ENCODE measurements around the gene LENG8. TPM values are rescaled to one million over a fixed set of nuclear protein-coding genes. Genes with fewer than 3 reads are reported as not detected.

Gene LENG8
- total and polyA plus RNA-seq, 2 of the 8 experiments (the other 6 are each of a cell fraction or from before 2014, with no cell fraction given), result 62.2 to 108 TPM

DNA sequence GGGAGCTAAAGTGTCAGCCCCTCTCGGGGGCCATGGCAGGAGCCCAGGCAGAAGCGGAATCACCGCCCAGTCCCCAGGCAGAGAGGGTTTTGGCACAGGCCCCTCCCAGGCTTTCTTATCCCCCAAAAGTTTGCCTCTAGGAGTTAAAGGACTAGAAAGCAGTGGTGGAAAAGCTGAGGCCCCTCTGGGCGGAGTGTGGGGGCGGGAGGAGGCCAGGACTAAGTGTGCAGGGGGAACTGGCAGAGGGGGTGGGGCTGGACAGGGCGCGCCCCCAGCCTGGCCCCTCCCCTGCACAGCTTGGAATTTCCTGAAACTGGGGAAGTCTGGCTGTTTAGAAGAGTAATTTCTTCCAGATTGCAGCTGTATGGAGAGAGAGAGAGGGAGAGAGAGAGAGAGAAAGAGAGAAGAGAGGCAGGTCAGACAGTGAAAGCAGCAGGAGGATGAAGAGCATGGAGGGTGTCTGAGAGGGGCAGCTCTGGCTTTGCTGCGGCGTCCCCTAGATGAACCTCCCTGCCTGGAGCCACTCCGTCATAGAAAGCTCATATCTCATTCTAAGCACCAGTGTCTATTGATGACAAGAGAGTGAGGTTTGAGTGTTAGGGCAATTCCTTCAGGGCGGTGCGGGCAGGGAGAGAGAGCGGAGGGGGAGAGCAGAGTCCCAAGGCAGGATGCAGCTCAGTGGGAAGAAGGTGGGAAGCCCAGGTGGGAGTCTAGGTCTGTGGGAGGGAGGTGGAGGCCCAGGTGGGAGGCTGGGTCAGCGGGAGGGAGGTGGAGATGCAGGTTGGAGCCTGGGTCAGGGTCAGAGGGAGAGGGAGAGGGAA is 24.3 kb downstream of the LENG8 start, which contains the start of gene CDC42EP5:
CDC42EP5 (minus strand) TSS at position 226 of the 821 bp plus-strand sequence. CDS start 7,749 bp downstream, outside the sequence.
- Histone ChIP-seq H3K18ac (ENCODE audit: extremely low read depth, low read length) (peak within 1 kb of the TSS; percentile 78), H3K79me2 (ENCODE audit: control insufficient read depth in 1 of 2, insufficient read depth in 2 of 2, low read length in 2 of 2) (no peaks in the 10 kb centered on the region), H3K23ac (ENCODE audit: insufficient read length) (no peak within 1 kb of the TSS), H3K79me1 (ENCODE audit: low read depth, low read length) (no peaks in the 10 kb centered on the region), H3K27ac (ENCODE audit: low read depth, low read length) (no peak within 1 kb of the TSS), H3K9ac (replicated peaks in 1 of 4; ENCODE audit: extremely low read depth in 1 of 4, low read depth in 3 of 4, low read length in 3 of 4) (no peak within 1 kb of the TSS), H2BK5ac (ENCODE audit: low read depth, low read length) (peak within 1 kb of the TSS; percentile 40; the same call in 1 of the 2 replicates), H3K4me3 (ENCODE audit: extremely low read depth in 1 of 4, insufficient read depth in 2 of 4, low read depth in 3 of 4, low read length in 4 of 4) (peak within 1 kb of the TSS in 1 of 4 experiments; percentile 47; a peak in 3 of 8 replicates), H4K8ac (ENCODE audit: extremely low read depth, insufficient read depth, low read length) (no peak within 1 kb of the TSS), H3K14ac (ENCODE audit: insufficient read length) (no peak within 1 kb of the TSS), H4K91ac (replicated peaks; ENCODE audit: insufficient read length, low read length) (peak within 1 kb of the TSS; percentile 84), H4K20me1 (replicated peaks in 1 of 2; ENCODE audit: control insufficient read depth in 1 of 2, insufficient read depth in 2 of 2, low read length in 2 of 2) (no peaks in the 10 kb centered on the region), H3K56ac (replicated peaks; ENCODE audit: insufficient read length, low read depth, low read length) (no peak within 1 kb of the TSS), H2AK5ac (ENCODE audit: low read depth, low read length) (no peak within 1 kb of the TSS), H3K36me3 (ENCODE audit: control insufficient read depth in 2 of 4, insufficient read depth in 4 of 4, low read length in 3 of 4) (no peaks in the 10 kb centered on the region), H2BK12ac (ENCODE audit: low read depth, low read length) (peak within 1 kb of the TSS; percentile 87; the same call in 1 of the 2 replicates), H2BK120ac (replicated peaks; ENCODE audit: low read depth, low read length) (peak within 1 kb of the TSS; percentile 40), H2BK15ac (ENCODE audit: low read length) (peak within 1 kb of the TSS; percentile 97; the same call in 1 of the 2 replicates), H4K5ac (ENCODE audit: insufficient read length, low read depth, low read length) (no peak within 1 kb of the TSS), H2AFZ (ENCODE audit: low read length) (no peak within 1 kb of the TSS), H3K4me1 (replicated peaks in 1 of 4; ENCODE audit: control insufficient read depth in 3 of 4, insufficient read depth in 4 of 4, low read length in 3 of 4) (peaks cover 3 to 10% (median 3%) of the 10 kb centered on the region in 4 experiments; a peak in 6 of 7 replicates), H3K9me3 (ENCODE audit: insufficient read depth in 2 of 2, low read depth in 1 of 2, low read length in 1 of 2) (no peaks in the 10 kb centered on the region), H3K27me3 (replicated peaks in 1 of 4; ENCODE audit: control insufficient read depth in 3 of 4, extremely low read depth in 1 of 4, insufficient read depth in 3 of 4, low read length in 3 of 4) (peaks cover 3 to 24% (median 18%) of the 10 kb centered on the region in 4 experiments), H3K4ac (replicated peaks; ENCODE audit: insufficient read length, low read depth, low read length) (no peak within 1 kb of the TSS), H3K23me2 (ENCODE audit: low read depth, low read length) (peaks cover 5% of the 10 kb centered on the region; the same call in 1 of the 2 replicates), H3K4me2 (ENCODE audit: insufficient read depth in 1 of 2, low read depth in 2 of 2, low read length in 2 of 2) (peak within 1 kb of the TSS; percentile 28 to 61), H2BK20ac (ENCODE audit: low read length) (no peak within 1 kb of the TSS)
- POLR2A ChIA-PET (ENCODE audit: partially characterized antibody), result interaction anchor here (0.5 to 2.1 kb wide), 6 partner anchors 8 to 411 kb away, joined by 3 to 14 read pairs (median 3); partner anchors contain the start of gene LENG9
- DNase-seq (ENCODE audit: low read depth in 1 of 2, low spot score in 2 of 2) (no peak), FAIRE-seq (no peak)
- 59% methylated on average over 11 of the region's 14 CpGs; no CpG with 5 or more reads in 1 of the 2 experiments for WGBS, 2 experiments (ENCODE audit: extremely low coverage in 1 of 2, insufficient coverage in 1 of 2, insufficient read length in 1 of 2, insufficient replicate concordance in 2 of 2, low coverage in 1 of 2, low lambda C conversion rate in 2 of 2, missing lambda C conversion rate in 1 of 2)
- TF ChIP-seq CREB1 (IDR thresholded peaks at IDR 0.05), result no peak
- peak; percentile 12; the same call in 1 of the 2 replicates for TF ChIP-seq EGR1 (IDR thresholded peaks at IDR 0.05; ENCODE audit: borderline replicate concordance, low read depth, low read length)
- TF ChIP-seq EZH2 (IDR thresholded peaks at IDR 0.05; ENCODE audit: low read depth, low read length, severe bottlenecking), result no peak
- CTCF ChIA-PET (ENCODE audit: partially characterized antibody), result interaction anchor here (0.6 to 1.5 kb wide), 7 partner anchors 11 to 1165 kb away, joined by 3 to 4 read pairs (median 3); no protein-coding TSS in a partner anchor

Measured in H1 (cell line).